ENCODE measurements around the gene CEMIP. TPM values are rescaled to one million over a fixed set of nuclear protein-coding genes. Genes with fewer than 3 reads are reported as not detected.

Gene CEMIP
- total and polyA plus RNA-seq, 2 of the 13 experiments (the other 11 are each of a cell fraction or from before 2014, with no cell fraction given) = 4.3 to 28.5 TPM

- no peak for TF ChIP-seq CEBPZ (IDR thresholded peaks at IDR 0.05; ENCODE audit: low read length)
These were observed 71.8 kb downstream of the CEMIP start (continued) for GRCh38 chr15:80850941-80851451.

GRCh38 chr15:80852676-80853075, 73.5 kb downstream of the CEMIP start:
- H3K27ac ChIP-seq (ENCODE audit: extremely low read length, insufficient read depth, low read length) = no peak overlapping the region
- H3K4me3 ChIP-seq (replicated peaks in 1 of 3; ENCODE audit: insufficient read depth in 1 of 3, low read depth in 2 of 3, low read length in 3 of 3) = no peak overlapping the region
- peaks cover 69% of the 10 kb centered on the region for H3K4me1 ChIP-seq (ENCODE audit: insufficient read depth, low read length)
- H4K20me1 ChIP-seq (ENCODE audit: insufficient read depth, low read length) = no peaks in the 10 kb centered on the region
- ChIA-PET POLR2A (interaction anchor here (0.5 to 5.2 kb wide), 2 partner anchors 12 to 119 kb away, joined by 3 to 53 read pairs; no protein-coding TSS in a partner anchor), CTCF (ENCODE audit: low intra/inter-chr PET ratio, low total read pairs) (no interaction called here)
- intact Hi-C loops (cut with micrococcal nuclease; ENCODE audit: unreplicated experiment) (no loop called here), in situ Hi-C loops (cut with HindIII; ENCODE audit: extremely low pct_ligation_motif_present, low pct_unique_long_range_greater_than_20kb) (no loop called here)
- H3K79me2 ChIP-seq (ENCODE audit: insufficient read depth, low read length) = no peaks in the 10 kb centered on the region
- no peak overlapping the region for H3K9ac ChIP-seq (ENCODE audit: insufficient read depth, low read depth, low read length)
- no peak overlapping the region for H2AFZ ChIP-seq (ENCODE audit: low read length)
- BruUV-seq (replicated peaks) = no TSS peak
- FAIRE-seq (no peak), DNase-seq (ENCODE audit: low spot score) (no peak), ATAC-seq (no peak)
- H3K9me3 ChIP-seq (ENCODE audit: low read length) = no peaks in the 10 kb centered on the region
- H3K27me3 ChIP-seq (ENCODE audit: control insufficient read depth in 1 of 2, insufficient read depth in 2 of 2, low read length in 2 of 2) = no peaks in the 10 kb centered on the region
- WGBS (ENCODE audit: low lambda C conversion rate) = 92% methylated on average over 3 of the region's 4 CpGs
- no peak overlapping the region for H3K4me2 ChIP-seq (ENCODE audit: low read depth, low read length)
- H3K36me3 ChIP-seq (replicated peaks in 1 of 2; ENCODE audit: control insufficient read depth in 1 of 2, insufficient read depth in 2 of 2, low read length in 2 of 2) = peaks cover 6 to 25% of the 10 kb centered on the region in 2 experiments; a peak in 3 of 5 replicates
- no peak for TF ChIP-seq ZNF878 (CRISPR knock-in tag; IDR thresholded peaks at IDR 0.05)
- no peak for TF ChIP-seq ZNF574 (CRISPR knock-in tag; IDR thresholded peaks at IDR 0.05)
- TF ChIP-seq ONECUT2 (CRISPR knock-in tag; IDR thresholded peaks at IDR 0.05) = no peak
- TF ChIP-seq SOX6 (IDR thresholded peaks at IDR 0.05) = no peak
- no peak for TF ChIP-seq SOX6 (CRISPR knock-in tag; IDR thresholded peaks at IDR 0.05)
- TF ChIP-seq ZFP36L2 (CRISPR knock-in tag; IDR thresholded peaks at IDR 0.05) = no peak
- TF ChIP-seq MED13 (CRISPR knock-in tag; IDR thresholded peaks at IDR 0.05) = no peak
- no peak for TF ChIP-seq FUBP1 (CRISPR knock-in tag; IDR thresholded peaks at IDR 0.05; ENCODE audit: borderline replicate concordance)
- no peak for TF ChIP-seq GABPA (IDR thresholded peaks at IDR 0.05; ENCODE audit: low read depth, low read length)
- TF ChIP-seq GABPA (CRISPR knock-in tag; IDR thresholded peaks at IDR 0.05; ENCODE audit: low read depth) = no peak
